ENCODE data around the gene ZNF296. TPM values are rescaled to one million over a fixed set of nuclear protein-coding genes. Genes with fewer than 3 reads are reported as not detected.

The ZNF296 gene
- total and polyA plus RNA-seq, 11 donors, result 0.16 to 1.2 (median 0.36) TPM; not detected in 2

DNA sequence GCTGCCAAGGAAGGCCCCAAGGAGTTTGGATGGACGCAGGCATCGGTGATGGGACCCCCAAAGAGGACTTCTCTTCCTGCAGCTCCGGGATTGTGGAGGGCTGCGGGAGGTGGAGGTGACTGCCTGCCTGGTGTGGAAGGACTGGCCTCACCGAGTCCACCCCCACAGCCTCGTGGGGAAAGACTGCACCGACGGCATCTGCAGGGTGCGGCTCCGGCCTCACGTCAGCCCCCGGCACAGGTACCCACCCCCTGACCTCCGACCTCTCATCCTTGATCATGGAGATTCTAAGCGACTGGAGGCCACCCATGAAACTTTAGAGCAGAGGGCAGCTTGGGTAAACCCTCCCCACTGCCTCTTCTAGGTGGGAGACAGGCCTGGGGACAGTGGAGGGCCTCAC, 54.3 kb downstream of the ZNF296 start:
- Histone ChIP-seq H3K4me1 (peaks cover 0 to 4% (median 0%) of the 10 kb centered on the region in 12 donors), H3K4me3 (no peak overlapping the region), H3K36me3 (peaks cover 0 to 65% (median 14%) of the 10 kb centered on the region in 9 donors), H3K27ac (no peak overlapping the region), H3K9me3 (no peaks in the 10 kb centered on the region), H3K27me3 (no peaks in the 10 kb centered on the region)
- intact Hi-C loops (cut with DNase I), result no loop called here
- 72 to 93% (median 89%) methylated on average over 5 to 14 of the region's 14 CpGs for WGBS, 4 donors
- TF ChIP-seq, protein P1, sequence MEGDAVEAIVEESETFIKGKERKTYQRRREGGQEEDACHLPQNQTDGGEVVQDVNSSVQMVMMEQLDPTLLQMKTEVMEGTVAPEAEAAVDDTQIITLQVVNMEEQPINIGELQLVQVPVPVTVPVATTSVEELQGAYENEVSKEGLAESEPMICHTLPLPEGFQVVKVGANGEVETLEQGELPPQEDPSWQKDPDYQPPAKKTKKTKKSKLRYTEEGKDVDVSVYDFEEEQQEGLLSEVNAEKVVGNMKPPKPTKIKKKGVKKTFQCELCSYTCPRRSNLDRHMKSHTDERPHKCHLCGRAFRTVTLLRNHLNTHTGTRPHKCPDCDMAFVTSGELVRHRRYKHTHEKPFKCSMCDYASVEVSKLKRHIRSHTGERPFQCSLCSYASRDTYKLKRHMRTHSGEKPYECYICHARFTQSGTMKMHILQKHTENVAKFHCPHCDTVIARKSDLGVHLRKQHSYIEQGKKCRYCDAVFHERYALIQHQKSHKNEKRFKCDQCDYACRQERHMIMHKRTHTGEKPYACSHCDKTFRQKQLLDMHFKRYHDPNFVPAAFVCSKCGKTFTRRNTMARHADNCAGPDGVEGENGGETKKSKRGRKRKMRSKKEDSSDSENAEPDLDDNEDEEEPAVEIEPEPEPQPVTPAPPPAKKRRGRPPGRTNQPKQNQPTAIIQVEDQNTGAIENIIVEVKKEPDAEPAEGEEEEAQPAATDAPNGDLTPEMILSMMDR (IDR thresholded peaks at IDR 0.05), result no peak
- TF ChIP-seq POLR2A (IDR thresholded peaks at IDR 0.05), result no peak
- DNase-seq (no peak), ATAC-seq (no peak)

Other genes with a start within 250 kb of the ZNF296 start
- 10 to 100 TPM; 37.0 to 99.6 (median 57.6) TPM for gene NECTIN2, start 230.2 kb downstream of the ZNF296 start, total RNA-seq
- 10 to 100 TPM; 40.9 to 96.5 TPM for gene NECTIN2, start 230.2 kb downstream of the ZNF296 start, polyA plus RNA-seq
- 10 to 100 TPM; 32.2 to 58.8 (median 46.3) TPM for gene TOMM40, start 185.2 kb downstream of the ZNF296 start, total RNA-seq
- 10 to 100 TPM; 41.3 to 79.9 TPM for gene TOMM40, start 185.2 kb downstream of the ZNF296 start, polyA plus RNA-seq
- 100 to 1,000 TPM in 2 of 9 donors, 10 to 100 TPM in 5, 1 to 10 TPM in 2; 4.1 to 149 (median 25.7) TPM for gene APOE, start 170.7 kb downstream of the ZNF296 start, total RNA-seq
- 10 to 100 TPM; 33.2 to 35.7 TPM for gene APOE, start 170.7 kb downstream of the ZNF296 start, polyA plus RNA-seq
- gene APOC1, start 161.9 kb downstream of the ZNF296 start, total RNA-seq, result 10 to 100 TPM in 2 of 9 donors, 1 to 10 TPM in 5, under 1 TPM in 1, not detected in 1; 0.83 to 84.7 (median 3.8) TPM
- 1 to 10 TPM; 1.1 to 2.1 TPM for gene APOC1, start 161.9 kb downstream of the ZNF296 start, polyA plus RNA-seq
- gene APOC4, start 134.2 kb downstream of the ZNF296 start, total RNA-seq, result not detected
- gene APOC4, start 134.2 kb downstream of the ZNF296 start, polyA plus RNA-seq, result not detected
- gene APOC2, start 130.4 kb downstream of the ZNF296 start, total RNA-seq, result 1 to 10 TPM in 2 of 9 donors, under 1 TPM in 1, not detected in 6; 0.70 to 1.6 (median 1.3) TPM
- under 1 TPM in 1 of 2 donors, not detected in 1; 0.19 TPM for gene APOC2, start 130.4 kb downstream of the ZNF296 start, polyA plus RNA-seq
- gene CLPTM1, start 121.1 kb downstream of the ZNF296 start, total RNA-seq, result 100 to 1,000 TPM in 3 of 9 donors, 10 to 100 TPM in 6; 89.2 to 118 (median 96.0) TPM
- 100 to 1,000 TPM in 1 of 2 donors, 10 to 100 TPM in 1; 90.9 to 120 TPM for gene CLPTM1, start 121.1 kb downstream of the ZNF296 start, polyA plus RNA-seq
- gene RELB, start 75.0 kb downstream of the ZNF296 start, total RNA-seq, result 10 to 100 TPM in 2 of 9 donors, 1 to 10 TPM in 7; 2.8 to 23.2 (median 6.7) TPM
- 10 to 100 TPM in 1 of 2 donors, 1 to 10 TPM in 1; 1.6 to 15.0 TPM for gene RELB, start 75.0 kb downstream of the ZNF296 start, polyA plus RNA-seq
- gene CLASRP, start 37.4 kb downstream of the ZNF296 start, total RNA-seq, result 10 to 100 TPM; 26.0 to 68.2 (median 32.4) TPM
- gene CLASRP, start 37.4 kb downstream of the ZNF296 start, polyA plus RNA-seq, result 10 to 100 TPM; 25.8 to 47.5 TPM
- 10 to 100 TPM; 11.4 to 22.0 (median 17.0) TPM for gene GEMIN7, start 2.8 kb upstream of the ZNF296 start, total RNA-seq
- gene GEMIN7, start 2.8 kb upstream of the ZNF296 start, polyA plus RNA-seq, result 10 to 100 TPM; 25.0 to 40.8 TPM
- gene PPP1R37, start 16.7 kb upstream of the ZNF296 start, total RNA-seq, result 10 to 100 TPM; 16.0 to 33.7 (median 17.1) TPM
- gene PPP1R37, start 16.7 kb upstream of the ZNF296 start, polyA plus RNA-seq, result 10 to 100 TPM; 24.0 to 27.9 TPM
- gene NKPD1, start 84.5 kb upstream of the ZNF296 start, total RNA-seq, result under 1 TPM in 3 of 9 donors, not detected in 6; 0.09 to 0.28 (median 0.09) TPM
- gene NKPD1, start 84.5 kb upstream of the ZNF296 start, polyA plus RNA-seq, result under 1 TPM in 1 of 2 donors, not detected in 1; 0.18 TPM
- gene TRAPPC6A, start 101.8 kb upstream of the ZNF296 start, total RNA-seq, result 10 to 100 TPM in 8 of 9 donors, 1 to 10 TPM in 1; 7.7 to 22.8 (median 18.6) TPM
- gene TRAPPC6A, start 101.8 kb upstream of the ZNF296 start, polyA plus RNA-seq, result 10 to 100 TPM; 12.3 to 19.2 TPM
- 1 to 10 TPM; 2.9 to 8.1 (median 4.8) TPM for gene BLOC1S3, start 102.3 kb upstream of the ZNF296 start, total RNA-seq
- gene BLOC1S3, start 102.3 kb upstream of the ZNF296 start, polyA plus RNA-seq, result 1 to 10 TPM; 2.0 to 8.0 TPM
- gene EXOC3L2, start 168.9 kb upstream of the ZNF296 start, total RNA-seq, result 1 to 10 TPM in 4 of 9 donors, under 1 TPM in 5; 0.32 to 2.5 (median 0.85) TPM
- gene EXOC3L2, start 168.9 kb upstream of the ZNF296 start, polyA plus RNA-seq, result 1 to 10 TPM in 1 of 2 donors, under 1 TPM in 1; 0.88 to 1.3 TPM
- 10 to 100 TPM; 25.5 to 46.9 (median 32.8) TPM for gene MARK4, start 174.8 kb upstream of the ZNF296 start, total RNA-seq
- gene MARK4, start 174.8 kb upstream of the ZNF296 start, polyA plus RNA-seq, result 10 to 100 TPM; 18.0 to 28.5 TPM
- gene CKM, start 246.4 kb upstream of the ZNF296 start, total RNA-seq, result over 10,000 TPM in 1 of 9 donors, 1,000 to 10,000 TPM in 8; 1,947 to 11,128 (median 3,786) TPM
- gene CKM, start 246.4 kb upstream of the ZNF296 start, polyA plus RNA-seq, result 1,000 to 10,000 TPM; 1,885 to 6,019 TPM